DOHH2 (cell line): Measurements from ENCODE around the gene ATF2.

Experiments used
- CTCF ChIP-seq: fragments of 200-600 bp; sonication (generic); IDR thresholded peaks from one replicate; pipeline ENCODE4 v1.5.1; 2014; ENCODE audit warnings: antibody characterized with exemption, mild to moderate bottlenecking, low read depth, low read length; ENCODE audit not compliant: poor library complexity, severe bottlenecking
- EZH2phosphoT487 ChIP-seq: fragments of 200-600 bp; sonication (generic); IDR thresholded peaks from 2 replicates; pipeline ENCODE4 v1.6.1; 2017; ENCODE audit warnings: borderline replicate concordance, mild to moderate bottlenecking, antibody characterized with exemption, low read length, moderate library complexity, mixed read lengths

GRCh38 chr2:175183674-175184073 is 15.7 kb upstream of the ATF2 start:
- TF ChIP-seq CTCF, result no peak
- TF ChIP-seq EZH2phosphoT487, result no peak
